GM12874 (cell line): ENCODE results near the gene RBMS2.

Experiments
- CTCF ChIP-seq: IDR thresholded peaks from 2 replicates; pipeline ENCODE4 v1.5.1; 2011; ENCODE audit warnings: low read depth, mild to moderate bottlenecking, control low read depth, low read length, moderate library complexity; ENCODE audit not compliant: insufficient read depth

The RBMS2 gene

GRCh38 chr12:56521590-56522371 lies at the start of gene RBMS2:
Gene RBMS2 (plus strand): TSS chr12:56521820. CDS start chr12:56522024, 204 bp downstream.
- TF ChIP-seq CTCF = no peak

- no peak for TF ChIP-seq CTCF
Observed at GRCh38 chr12:56474389-56474788, 47.2 kb upstream of the RBMS2 start.

GRCh38 chr12:56476143-56476542 lies 45.5 kb upstream of the RBMS2 start:
- TF ChIP-seq CTCF = no peak

GRCh38 chr12:56476972-56477432 lies 44.6 kb upstream of the RBMS2 start:
- TF ChIP-seq CTCF = no peak

- no peak for TF ChIP-seq CTCF
Observed at GRCh38 chr12:56477521-56478225, 43.9 kb upstream of the RBMS2 start.

- TF ChIP-seq CTCF = no peak
Observed at GRCh38 chr12:56479625-56480024, 42.0 kb upstream of the RBMS2 start.

GRCh38 chr12:56484566-56484965 lies 37.1 kb upstream of the RBMS2 start:
- TF ChIP-seq CTCF = no peak
